K562 (cell line): ENCODE results near the gene PPP4C. TPM values are rescaled to one million over a fixed set of nuclear protein-coding genes. Genes with fewer than 3 reads are reported as not detected.

Experiments used
- CBX5 ChIP-seq: IDR thresholded peaks from 2 replicates; pipeline ENCODE4 v1.6.1; 2014; ENCODE audit warnings: low read depth, borderline replicate concordance
- ELF4 ChIP-seq: fragments of 450-650 bp; formaldehyde crosslinking; IDR thresholded peaks from 2 replicates; pipeline ENCODE4 v1.4.0; 2022; ENCODE audit warnings: missing genetic modification characterization
- ESRRA ChIP-seq: fragments of 450-650 bp; IDR thresholded peaks from 2 replicates; pipeline ENCODE4 v1.6.1; 2014; ENCODE audit warnings: low read depth, mild to moderate bottlenecking, moderate library complexity, borderline replicate concordance
- RBM15 ChIP-seq: fragments of 200-400 bp; formaldehyde crosslinking; IDR thresholded peaks from 2 replicates; pipeline ENCODE4 v1.6.1; 2018; ENCODE audit warnings: mild to moderate bottlenecking, low read length, moderate library complexity; ENCODE audit not compliant: insufficient read depth
- SNRNP70 ChIP-seq: fragments of 200-400 bp; formaldehyde crosslinking; optimal IDR thresholded peaks from 2 replicates; pipeline ENCODE3; 2017; ENCODE audit warnings: low read depth, low read length
- SP2 ChIP-seq: IDR thresholded peaks from 2 replicates; pipeline ENCODE4 v1.6.1; 2011; ENCODE audit warnings: mild to moderate bottlenecking, low read depth, low read length, moderate library complexity; ENCODE audit not compliant: poor library complexity, severe bottlenecking; ENCODE audit errors: extremely low read depth
- ZNF76 ChIP-seq: fragments of 250-450 bp; sonication (Bioruptor Pico); IDR thresholded peaks from 2 replicates; pipeline ENCODE4 v1.4.0; 2020; ENCODE audit warnings: mild to moderate bottlenecking, moderate library complexity, borderline replicate concordance
- polyA plus RNA-seq, 8 experiments: library from polyadenylated mRNA; depleted of rRNA in 4 of 8; stranded (reverse) in 5 of 8; unstranded in 3 of 8; fragments of >200 nt; fragmentation: Nextera tagmentation in 2 of 8; fragmentation: Illumina TruSeq in 1 of 8; extraction: Ambion mirVana in 2 of 8; extraction: Trizol in 1 of 8; gene quantifications; 2 replicates each; pipeline versions ENCODE4 v1.2.1 to v1.2.3, GENCODE V29; 2011 to 2014; ENCODE audit warnings: inconsistent platforms in 1 of 8, missing spikeins in 1 of 8
- total RNA-seq, 7 experiments: library from RNA; depleted of rRNA in 6 of 7; stranded (reverse); fragments of >200 nt in 6 of 7; fragmentation: Illumina TruSeq in 2 of 7; extraction: Trizol in 2 of 7; gene quantifications; 2 replicates each; pipeline versions ENCODE4 v1.2.1 to v1.2.3, GENCODE V29; 2011 to 2021; ENCODE audit warnings: low replicate concordance in 1 of 7
- TF ChIP-seq, protein P1 (sequence below): fragments of 250-450 bp; sonication (Bioruptor Pico); IDR thresholded peaks from 2 replicates; pipeline ENCODE4 v1.8.0; 2022; ENCODE audit warnings: inconsistent platforms
- TF ChIP-seq, protein P2 (sequence below): sonication (generic); formaldehyde crosslinking; IDR thresholded peaks from 2 replicates; pipeline ENCODE4 v1.8.0; 2023; ENCODE audit warnings: mild to moderate bottlenecking, missing genetic modification reagents
- TF ChIP-seq, protein P3 (sequence below), 2 experiments: fragments of 450-650 bp; formaldehyde crosslinking in 1 of 2; IDR thresholded peaks; 2 replicates each; pipeline versions ENCODE4 v1.4.0 to v1.6.1; 2014 to 2020; ENCODE audit warnings: mild to moderate bottlenecking in 2 of 2, borderline replicate concordance in 1 of 2, low read depth in 1 of 2
- TF ChIP-seq, protein P4 (sequence below): fragments of 450-650 bp; formaldehyde crosslinking; IDR thresholded peaks from 2 replicates; pipeline ENCODE4 v1.4.0; 2020; ENCODE audit warnings: mild to moderate bottlenecking, mixed read lengths
- TF ChIP-seq, protein P5 (sequence below): fragments of 450-650 bp; formaldehyde crosslinking; IDR thresholded peaks from 2 replicates; pipeline ENCODE4 v1.4.0; 2020; ENCODE audit warnings: mild to moderate bottlenecking, moderate library complexity

PPP4C gene
- total and polyA plus RNA-seq, 9 of the 15 experiments (the other 6 are each of a cell fraction or from before 2014, with no cell fraction given): 3.5 to 183 (median 131) TPM

DNA sequence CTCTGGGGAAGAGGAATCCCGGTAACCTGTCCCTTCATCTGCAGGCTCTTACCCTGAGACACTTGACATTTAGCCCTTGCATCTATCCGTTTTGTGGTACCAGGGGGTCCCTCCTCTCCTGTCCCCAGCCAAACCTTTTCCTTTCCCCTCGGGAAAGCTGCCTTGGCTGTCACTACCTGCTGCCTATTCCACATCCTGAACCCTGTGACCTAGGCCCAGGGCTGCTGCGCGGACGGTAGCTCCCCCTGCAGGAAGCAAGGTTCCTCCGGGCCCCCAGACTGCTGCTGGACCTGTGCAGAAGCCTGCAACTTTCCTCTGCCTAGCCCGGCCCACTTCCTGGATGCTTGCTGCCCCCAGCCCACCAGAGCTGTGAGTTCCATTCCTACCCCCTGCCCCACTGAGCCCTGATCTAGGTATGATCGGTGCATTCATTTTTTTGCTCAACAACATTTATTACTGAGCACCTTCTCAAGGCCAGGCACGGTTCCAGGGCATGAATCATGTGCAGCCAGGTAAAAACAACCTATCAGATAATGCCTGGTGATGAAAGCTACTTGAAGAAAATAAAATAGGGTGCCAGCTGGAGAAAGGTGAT is 20.7 kb upstream of the PPP4C start (continued):
- TF ChIP-seq, protein P1, sequence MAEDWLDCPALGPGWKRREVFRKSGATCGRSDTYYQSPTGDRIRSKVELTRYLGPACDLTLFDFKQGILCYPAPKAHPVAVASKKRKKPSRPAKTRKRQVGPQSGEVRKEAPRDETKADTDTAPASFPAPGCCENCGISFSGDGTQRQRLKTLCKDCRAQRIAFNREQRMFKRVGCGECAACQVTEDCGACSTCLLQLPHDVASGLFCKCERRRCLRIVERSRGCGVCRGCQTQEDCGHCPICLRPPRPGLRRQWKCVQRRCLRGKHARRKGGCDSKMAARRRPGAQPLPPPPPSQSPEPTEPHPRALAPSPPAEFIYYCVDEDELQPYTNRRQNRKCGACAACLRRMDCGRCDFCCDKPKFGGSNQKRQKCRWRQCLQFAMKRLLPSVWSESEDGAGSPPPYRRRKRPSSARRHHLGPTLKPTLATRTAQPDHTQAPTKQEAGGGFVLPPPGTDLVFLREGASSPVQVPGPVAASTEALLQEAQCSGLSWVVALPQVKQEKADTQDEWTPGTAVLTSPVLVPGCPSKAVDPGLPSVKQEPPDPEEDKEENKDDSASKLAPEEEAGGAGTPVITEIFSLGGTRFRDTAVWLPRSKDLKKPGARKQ: no peak
- no peak for TF ChIP-seq ESRRA
- TF ChIP-seq, protein P2, sequence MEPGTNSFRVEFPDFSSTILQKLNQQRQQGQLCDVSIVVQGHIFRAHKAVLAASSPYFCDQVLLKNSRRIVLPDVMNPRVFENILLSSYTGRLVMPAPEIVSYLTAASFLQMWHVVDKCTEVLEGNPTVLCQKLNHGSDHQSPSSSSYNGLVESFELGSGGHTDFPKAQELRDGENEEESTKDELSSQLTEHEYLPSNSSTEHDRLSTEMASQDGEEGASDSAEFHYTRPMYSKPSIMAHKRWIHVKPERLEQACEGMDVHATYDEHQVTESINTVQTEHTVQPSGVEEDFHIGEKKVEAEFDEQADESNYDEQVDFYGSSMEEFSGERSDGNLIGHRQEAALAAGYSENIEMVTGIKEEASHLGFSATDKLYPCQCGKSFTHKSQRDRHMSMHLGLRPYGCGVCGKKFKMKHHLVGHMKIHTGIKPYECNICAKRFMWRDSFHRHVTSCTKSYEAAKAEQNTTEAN (CRISPR knock-in tag): no peak
- TF ChIP-seq ELF4: no peak
- TF ChIP-seq, protein P3, sequence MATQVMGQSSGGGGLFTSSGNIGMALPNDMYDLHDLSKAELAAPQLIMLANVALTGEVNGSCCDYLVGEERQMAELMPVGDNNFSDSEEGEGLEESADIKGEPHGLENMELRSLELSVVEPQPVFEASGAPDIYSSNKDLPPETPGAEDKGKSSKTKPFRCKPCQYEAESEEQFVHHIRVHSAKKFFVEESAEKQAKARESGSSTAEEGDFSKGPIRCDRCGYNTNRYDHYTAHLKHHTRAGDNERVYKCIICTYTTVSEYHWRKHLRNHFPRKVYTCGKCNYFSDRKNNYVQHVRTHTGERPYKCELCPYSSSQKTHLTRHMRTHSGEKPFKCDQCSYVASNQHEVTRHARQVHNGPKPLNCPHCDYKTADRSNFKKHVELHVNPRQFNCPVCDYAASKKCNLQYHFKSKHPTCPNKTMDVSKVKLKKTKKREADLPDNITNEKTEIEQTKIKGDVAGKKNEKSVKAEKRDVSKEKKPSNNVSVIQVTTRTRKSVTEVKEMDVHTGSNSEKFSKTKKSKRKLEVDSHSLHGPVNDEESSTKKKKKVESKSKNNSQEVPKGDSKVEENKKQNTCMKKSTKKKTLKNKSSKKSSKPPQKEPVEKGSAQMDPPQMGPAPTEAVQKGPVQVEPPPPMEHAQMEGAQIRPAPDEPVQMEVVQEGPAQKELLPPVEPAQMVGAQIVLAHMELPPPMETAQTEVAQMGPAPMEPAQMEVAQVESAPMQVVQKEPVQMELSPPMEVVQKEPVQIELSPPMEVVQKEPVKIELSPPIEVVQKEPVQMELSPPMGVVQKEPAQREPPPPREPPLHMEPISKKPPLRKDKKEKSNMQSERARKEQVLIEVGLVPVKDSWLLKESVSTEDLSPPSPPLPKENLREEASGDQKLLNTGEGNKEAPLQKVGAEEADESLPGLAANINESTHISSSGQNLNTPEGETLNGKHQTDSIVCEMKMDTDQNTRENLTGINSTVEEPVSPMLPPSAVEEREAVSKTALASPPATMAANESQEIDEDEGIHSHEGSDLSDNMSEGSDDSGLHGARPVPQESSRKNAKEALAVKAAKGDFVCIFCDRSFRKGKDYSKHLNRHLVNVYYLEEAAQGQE (IDR thresholded peaks at IDR 0.05; ENCODE audit: borderline replicate concordance): peak; percentile 45; the same call in 1 of the 2 replicates
- TF ChIP-seq, protein P3 (CRISPR knock-in tag; IDR thresholded peaks at IDR 0.05; ENCODE audit: low read depth): no peak
- TF ChIP-seq SNRNP70: no peak
- TF ChIP-seq CBX5: no peak
- TF ChIP-seq RBM15: no peak
- TF ChIP-seq, protein P4, sequence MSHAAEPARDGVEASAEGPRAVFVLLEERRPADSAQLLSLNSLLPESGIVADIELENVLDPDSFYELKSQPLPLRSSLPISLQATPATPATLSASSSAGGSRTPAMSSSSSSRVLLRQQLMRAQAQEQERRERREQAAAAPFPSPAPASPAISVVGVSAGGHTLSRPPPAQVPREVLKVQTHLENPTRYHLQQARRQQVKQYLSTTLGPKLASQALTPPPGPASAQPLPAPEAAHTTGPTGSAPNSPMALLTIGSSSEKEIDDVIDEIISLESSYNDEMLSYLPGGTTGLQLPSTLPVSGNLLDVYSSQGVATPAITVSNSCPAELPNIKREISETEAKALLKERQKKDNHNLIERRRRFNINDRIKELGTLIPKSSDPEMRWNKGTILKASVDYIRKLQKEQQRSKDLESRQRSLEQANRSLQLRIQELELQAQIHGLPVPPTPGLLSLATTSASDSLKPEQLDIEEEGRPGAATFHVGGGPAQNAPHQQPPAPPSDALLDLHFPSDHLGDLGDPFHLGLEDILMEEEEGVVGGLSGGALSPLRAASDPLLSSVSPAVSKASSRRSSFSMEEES (CRISPR knock-in tag): no peak
- TF ChIP-seq, protein P5, sequence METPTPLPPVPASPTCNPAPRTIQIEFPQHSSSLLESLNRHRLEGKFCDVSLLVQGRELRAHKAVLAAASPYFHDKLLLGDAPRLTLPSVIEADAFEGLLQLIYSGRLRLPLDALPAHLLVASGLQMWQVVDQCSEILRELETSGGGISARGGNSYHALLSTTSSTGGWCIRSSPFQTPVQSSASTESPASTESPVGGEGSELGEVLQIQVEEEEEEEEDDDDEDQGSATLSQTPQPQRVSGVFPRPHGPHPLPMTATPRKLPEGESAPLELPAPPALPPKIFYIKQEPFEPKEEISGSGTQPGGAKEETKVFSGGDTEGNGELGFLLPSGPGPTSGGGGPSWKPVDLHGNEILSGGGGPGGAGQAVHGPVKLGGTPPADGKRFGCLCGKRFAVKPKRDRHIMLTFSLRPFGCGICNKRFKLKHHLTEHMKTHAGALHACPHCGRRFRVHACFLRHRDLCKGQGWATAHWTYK (CRISPR knock-in tag): no peak
- no peak for TF ChIP-seq SP2
- TF ChIP-seq ZNF76 (CRISPR knock-in tag): no peak
